Measurements from ENCODE around the gene OR10K1.

- TF ChIP-seq RAD21 (conservative IDR thresholded peaks at IDR 0.05 in 1 of 2, IDR thresholded peaks at IDR 0.05 in 1 of 2) = no peak
- no peak for TF ChIP-seq POLR2A (IDR thresholded peaks at IDR 0.05; ENCODE audit: low read length)
- TF ChIP-seq ZC3H11A (IDR thresholded peaks at IDR 0.05) = no peak
Measured at GRCh38 chr1:158516966-158517365, 55.3 kb downstream of the OR10K1 start.

All from A549 (cell line).